ENCODE measurements around the gene S100A1.
A peak's percentile ranks its signal among the peaks of the same experiment; 100 is the strongest.

Gene S100A1

GRCh38 chr1:153610811-153611301 is 17.4 kb upstream of the S100A1 start:
- peak; percentile 44 for DNase-seq

GRCh38 chr1:153611356-153611755 is 16.9 kb upstream of the S100A1 start:
- no peak for DNase-seq

- DNase-seq = no peak
Observed at GRCh38 chr1:153612111-153612754, 16.0 kb upstream of the S100A1 start.

GRCh38 chr1:153612755-153613331 is 15.4 kb upstream of the S100A1 start, which contains the start of gene S100A16:
Gene S100A16, minus strand, starts transcription at chr1:153613137. Its CDS starts 4,986 bp downstream, at chr1:153608151.
- peak; percentile 73 for DNase-seq

- DNase-seq = no peak
Observed at GRCh38 chr1:153613406-153613805, 14.8 kb upstream of the S100A1 start.

- no peak for DNase-seq
Observed at GRCh38 chr1:153614189-153614900, 13.9 kb upstream of the S100A1 start.

GRCh38 chr1:153614906-153615305 is 13.3 kb upstream of the S100A1 start:
- no peak for DNase-seq

GRCh38 chr1:153615406-153615805 is 12.8 kb upstream of the S100A1 start:
- DNase-seq = no peak

GRCh38 chr1:153616144-153616916 is 11.9 kb upstream of the S100A1 start, which contains the start of gene S100A14:
Gene S100A14, minus strand, starts transcription at chr1:153616325. Its CDS starts 467 bp downstream, at chr1:153615858.
- DNase-seq = no peak

- DNase-seq = no peak
Observed at GRCh38 chr1:153616917-153617311, 11.3 kb upstream of the S100A1 start.

- DNase-seq = peak; percentile 56
Observed at GRCh38 chr1:153617663-153618062, 10.6 kb upstream of the S100A1 start.

GRCh38 chr1:153619171-153619570 is 9.1 kb upstream of the S100A1 start:
- no peak for DNase-seq

- no peak for DNase-seq
Observed at GRCh38 chr1:153623101-153623500, 5.1 kb upstream of the S100A1 start.

- no peak for DNase-seq
Observed at GRCh38 chr1:153624965-153625611, 3.1 kb upstream of the S100A1 start.

- no peak for DNase-seq
Observed at GRCh38 chr1:153626477-153626903, 1.7 kb upstream of the S100A1 start.

- peak; percentile 95 for DNase-seq
Observed at GRCh38 chr1:153626904-153627714, 1.1 kb upstream of the S100A1 start, which contains the start of gene S100A13. Gene S100A13, minus strand, starts transcription at chr1:153627505. Its CDS starts 1,033 bp downstream, at chr1:153626472.

GRCh38 chr1:153628638-153629342 is 556 bp downstream of the S100A1 start:
- no peak for DNase-seq

GRCh38 chr1:153629343-153629665 is 1.1 kb downstream of the S100A1 start:
- DNase-seq = no peak

GRCh38 chr1:153629971-153630370 is 1.7 kb downstream of the S100A1 start:
- DNase-seq = no peak

- DNase-seq = no peak
Observed at GRCh38 chr1:153630384-153630783, 2.1 kb downstream of the S100A1 start.
